Left ventricle myocardium superior (tissue), 1 donor: ENCODE measurements around the gene NEB. TPM values are rescaled to one million over a fixed set of nuclear protein-coding genes. Genes with fewer than 3 reads are reported as not detected.
A peak's percentile ranks its signal among the peaks of the same experiment; 100 is the strongest.
"Not testable (repeated sequence)": the region's sequence is repeated elsewhere in the genome, so short reads cannot be mapped to it uniquely, and the experiment has no call there.

Experiments used
- ATAC-seq: fragments of 200-7000 bp; cut with Tn5 transposase; one replicate; pipeline ENCODE4 v1.9.1; 2020; ENCODE audit warnings: mild to moderate bottlenecking, moderate library complexity
- DNase-seq: peaks from one replicate; pipeline ENCODE4 v3.0.0-alpha.2; 2020
- intact Hi-C: fragments of 100-400 bp; cut with micrococcal nuclease; formaldehyde crosslinking; loops from one replicate; pipeline ENCODE4 v1.11.0; 2022
- total RNA-seq: library from RNA; stranded (reverse); fragmentation: NEBNext Ultra II Directional; extraction: Animal tissue kit (Norgen Biotek cat#: 25700); gene quantifications from one replicate; pipeline ENCODE4 v1.2.1, GENCODE V29; 2021
- donor health status: DM: no; HTN: yes; CAD: no; lungs with severe emphysema.

NEB gene
- total RNA-seq, 1 donor from 2014 or later: 0.55 TPM

DNA sequence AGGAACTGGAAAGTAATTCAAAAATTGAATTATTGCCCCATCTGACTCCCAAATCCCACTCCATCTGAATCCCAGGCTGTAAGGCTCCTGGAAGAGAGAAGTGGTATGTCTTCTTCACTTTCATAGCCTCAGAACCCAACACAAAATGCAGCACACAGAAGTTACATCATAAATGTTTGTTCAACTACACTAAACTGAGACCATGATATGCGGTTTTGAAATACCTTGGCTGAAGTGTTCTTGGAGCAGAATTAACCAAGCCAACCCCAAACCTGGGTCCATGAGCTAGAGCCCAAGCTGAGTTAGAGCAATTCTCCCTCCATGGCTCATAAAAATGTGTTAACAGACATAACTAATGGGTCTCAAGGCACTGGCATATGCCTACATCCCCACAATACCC is 23.3 kb downstream of the NEB start:
- intact Hi-C loops: no loop called here
- DNase-seq: no peak
- no peak for ATAC-seq

- intact Hi-C loops: no loop called here
- DNase-seq (no peak), ATAC-seq (no peak)
Observed at GRCh38 chr2:151708788-151709187, 25.5 kb downstream of the NEB start.

DNA sequence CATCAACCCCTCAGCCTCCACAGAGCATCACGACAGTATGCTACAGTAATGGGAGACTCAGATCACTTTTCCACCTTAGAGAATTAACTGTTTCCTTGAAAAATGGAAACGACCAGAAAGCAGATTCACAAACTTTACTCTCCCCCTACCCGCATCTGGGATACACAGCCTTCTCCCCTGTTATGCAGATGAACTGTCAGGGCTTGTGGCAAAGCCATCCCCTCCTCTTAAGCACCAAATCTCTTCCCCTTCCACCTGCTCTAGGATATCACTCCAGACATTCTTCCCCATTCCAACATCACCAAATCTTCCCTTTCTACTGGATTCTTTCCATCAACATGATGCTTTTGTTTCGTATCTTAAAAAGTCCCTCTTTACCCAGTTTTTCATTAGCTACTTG is 26.4 kb downstream of the NEB start:
- intact Hi-C loops: no loop called here
- DNase-seq: no peak
- ATAC-seq: no peak

DNA sequence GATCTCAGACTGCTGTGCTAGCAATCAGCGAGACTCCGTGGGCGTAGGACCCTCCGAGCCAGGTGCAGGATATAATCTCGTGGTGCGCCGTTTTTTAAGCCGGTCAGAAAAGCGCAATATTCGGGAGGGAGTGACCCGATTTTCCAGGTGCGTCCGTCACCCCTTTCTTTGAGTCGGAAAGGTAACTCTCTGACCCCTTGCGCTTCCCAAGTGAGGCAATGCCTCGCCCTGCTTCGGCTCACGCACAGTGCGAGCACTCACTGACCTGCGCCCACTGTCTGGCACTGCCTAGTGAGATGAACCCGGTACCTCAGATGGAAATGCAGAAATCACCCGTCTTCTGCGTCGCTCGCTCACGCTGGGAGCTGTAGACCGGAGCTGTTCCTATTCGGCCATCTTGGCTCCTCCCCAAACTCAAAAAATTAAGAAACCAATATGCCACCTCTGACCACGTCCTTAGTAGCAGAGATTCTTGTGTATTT is 29.8 kb downstream of the NEB start:
- intact Hi-C loops, ATAC-seq, DNase-seq: not testable (repeated sequence)

DNA sequence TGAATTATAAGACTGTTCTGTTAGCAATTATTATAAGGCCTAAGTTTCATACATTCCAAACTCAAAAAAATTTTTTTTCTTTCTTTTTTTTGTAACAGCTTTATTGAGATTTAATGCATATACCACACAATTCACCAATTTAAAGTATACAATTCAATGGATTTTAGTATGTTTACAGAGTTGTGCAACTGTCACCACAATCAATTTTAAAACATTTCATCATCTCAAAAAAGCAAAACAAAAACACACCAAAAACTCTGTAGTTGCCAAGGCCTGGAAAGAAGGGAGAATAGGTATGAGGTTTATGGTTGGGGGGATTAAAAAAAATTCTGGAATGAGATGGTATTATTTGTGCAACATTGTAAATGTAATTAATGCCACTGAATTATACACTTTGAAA is 36.1 kb downstream of the NEB start:
- DNase-seq, ATAC-seq, intact Hi-C loops: not testable (repeated sequence)

DNA sequence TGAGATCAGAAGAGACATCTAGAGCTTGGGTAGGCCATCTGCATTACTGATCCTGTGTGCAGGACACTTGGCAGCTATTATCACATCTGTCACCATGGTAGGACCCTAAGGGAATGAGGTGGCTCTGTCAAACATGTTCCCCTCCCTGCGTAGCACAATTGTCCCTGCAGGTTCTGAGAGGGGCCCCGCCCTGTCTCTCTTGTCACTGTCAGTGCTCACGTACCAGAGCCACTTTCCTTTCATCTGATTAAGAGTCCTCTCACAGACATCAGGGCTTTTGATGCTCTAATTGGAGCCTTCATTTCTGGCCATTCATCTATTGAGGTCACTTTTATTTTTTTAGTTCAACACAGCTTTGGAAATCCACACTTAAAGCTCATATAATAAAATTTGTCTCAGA is 38.5 kb downstream of the NEB start:
- ATAC-seq: no peak
- no peak for DNase-seq
- intact Hi-C loops: no loop called here

DNA sequence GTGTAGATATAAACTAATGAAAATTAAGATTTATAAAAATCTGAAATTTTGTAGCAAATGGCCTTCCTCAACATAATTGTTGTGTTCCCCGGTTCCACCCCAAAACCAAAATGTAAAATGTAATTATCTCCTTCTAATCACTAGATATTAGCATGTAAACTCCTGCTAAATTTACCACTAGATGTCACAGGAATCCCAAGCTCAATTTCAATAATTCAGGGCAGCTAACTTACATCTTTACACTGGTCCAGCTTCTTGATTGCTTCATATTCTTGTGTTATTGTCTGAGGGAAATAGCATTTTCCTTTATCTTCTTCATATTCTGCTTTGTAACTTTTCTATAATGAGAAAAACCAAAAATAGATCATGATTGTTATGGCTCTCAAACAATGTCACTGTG is 42.6 kb downstream of the NEB start:
- no peak for ATAC-seq

DNA sequence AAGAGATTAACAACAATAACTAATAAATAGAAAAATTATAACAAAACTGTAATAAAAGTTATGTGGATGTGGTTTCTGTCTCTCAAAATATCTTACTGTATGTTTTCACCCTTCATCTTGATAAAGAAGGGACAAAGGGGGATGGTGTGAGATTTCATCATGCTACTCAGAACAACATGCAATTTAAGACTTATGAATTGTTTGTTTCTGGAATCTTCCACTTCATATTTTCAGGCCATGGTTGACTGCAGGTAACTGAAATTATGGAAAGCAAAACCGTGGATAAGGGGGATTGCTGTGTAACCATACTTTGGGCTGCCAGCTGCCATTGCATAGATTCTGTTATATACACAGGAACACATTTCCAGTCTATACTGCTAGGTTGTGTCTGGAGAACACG is 45.6 kb downstream of the NEB start:
- intact Hi-C loops: no loop called here
- no peak for ATAC-seq
- no peak for DNase-seq

More for the DNA sequence above, 42.6 kb downstream of the NEB start:
- no peak for DNase-seq
- intact Hi-C loops: no loop called here

GRCh38 chr2:151682459-151683003 is 51.7 kb downstream of the NEB start:
- no peak for ATAC-seq
- no peak for DNase-seq
- intact Hi-C loops: no loop called here

GRCh38 chr2:151681051-151681450 is 53.2 kb downstream of the NEB start:
- intact Hi-C loops: no loop called here
- DNase-seq: no peak
- no peak for ATAC-seq

GRCh38 chr2:151679994-151680393 is 54.3 kb downstream of the NEB start:
- intact Hi-C loops: no loop called here
- no peak for ATAC-seq
- no peak for DNase-seq

DNA sequence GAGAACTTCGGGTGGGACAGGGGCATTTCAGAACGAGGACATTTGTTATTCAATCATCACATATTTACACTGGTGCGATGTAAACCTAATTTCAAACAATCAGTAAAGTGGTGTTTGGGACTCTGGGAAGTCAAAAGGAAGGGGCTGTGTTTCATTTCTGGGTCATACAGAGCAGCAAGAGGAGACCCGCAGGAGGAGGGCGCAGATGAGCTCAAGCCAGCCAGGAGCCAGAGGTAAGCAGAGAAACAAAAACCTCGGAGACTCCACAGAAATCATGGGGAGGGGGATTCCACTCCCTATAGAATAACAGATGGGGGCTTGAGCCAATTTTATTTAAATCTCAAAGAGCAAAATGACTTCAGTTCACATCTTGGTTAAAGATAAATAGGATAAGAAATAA is 55.4 kb downstream of the NEB start:
- intact Hi-C loops: no loop called here
- ATAC-seq (no peak), DNase-seq (no peak)

DNA sequence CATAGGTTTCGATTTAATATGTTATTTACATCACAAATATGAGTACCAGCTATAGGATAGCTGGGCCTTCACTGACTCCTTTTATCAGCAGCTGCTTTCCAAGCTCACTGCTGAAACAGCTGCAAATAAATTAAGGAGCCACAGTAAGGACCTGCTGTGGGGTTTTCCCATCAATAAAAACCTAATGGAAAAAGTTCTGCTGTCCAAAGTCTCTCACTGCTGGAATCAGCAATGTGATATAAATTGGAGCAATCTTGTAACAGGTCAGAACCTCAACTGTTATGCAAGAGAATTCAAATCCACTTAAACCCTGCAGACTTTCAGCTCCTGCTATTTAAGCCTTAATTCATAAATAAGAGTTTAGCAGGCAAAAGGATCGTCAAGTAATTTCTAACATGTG is 61.3 kb downstream of the NEB start:
- no peak for ATAC-seq
- intact Hi-C loops: no loop called here
- DNase-seq: no peak

DNA sequence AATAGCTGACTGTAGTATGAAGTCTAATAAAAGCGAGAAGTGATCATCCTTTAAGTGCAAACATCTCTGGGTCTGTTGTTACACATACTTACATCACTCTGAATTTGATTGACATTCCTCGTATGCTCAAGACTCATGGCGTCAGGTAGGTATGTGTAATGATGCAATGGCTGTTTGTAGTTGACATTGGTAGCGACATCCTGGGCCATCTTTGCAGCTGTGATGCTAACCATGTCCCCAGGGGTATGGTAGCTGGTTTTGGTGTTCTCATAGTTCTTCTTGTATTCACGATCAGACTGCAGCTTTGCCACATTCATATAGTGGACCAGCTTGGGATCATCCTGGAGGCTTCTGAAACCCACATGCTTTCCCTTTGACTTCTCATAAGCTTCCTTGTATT is 62.0 kb downstream of the NEB start:
- DNase-seq: no peak
- intact Hi-C loops: no loop called here
- no peak for ATAC-seq

GRCh38 chr2:151670846-151671597 is 63.3 kb downstream of the NEB start:
- intact Hi-C loops: no loop called here
- no peak for DNase-seq
- peak; percentile 87 for ATAC-seq

DNA sequence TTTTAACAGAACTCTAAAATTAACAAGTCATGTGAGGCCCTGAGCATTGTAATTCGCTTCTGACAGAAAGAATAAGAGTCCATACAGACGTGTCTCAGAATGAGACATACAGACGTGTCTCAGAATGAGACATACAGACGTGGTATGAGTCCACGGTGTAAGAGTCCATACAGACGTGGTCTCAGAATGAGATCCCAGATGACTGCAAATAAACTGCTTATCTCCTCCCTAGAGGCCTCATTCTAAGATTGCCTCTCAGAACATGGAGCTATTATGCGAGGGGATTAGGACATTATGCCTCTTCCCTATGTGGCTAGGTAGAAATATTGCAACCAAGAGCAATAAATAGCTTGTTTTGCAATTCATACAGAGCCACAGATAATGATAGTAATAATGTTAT is 63.9 kb downstream of the NEB start:
- ATAC-seq: peak; percentile 60
- DNase-seq: no peak
- intact Hi-C loops: no loop called here

DNA sequence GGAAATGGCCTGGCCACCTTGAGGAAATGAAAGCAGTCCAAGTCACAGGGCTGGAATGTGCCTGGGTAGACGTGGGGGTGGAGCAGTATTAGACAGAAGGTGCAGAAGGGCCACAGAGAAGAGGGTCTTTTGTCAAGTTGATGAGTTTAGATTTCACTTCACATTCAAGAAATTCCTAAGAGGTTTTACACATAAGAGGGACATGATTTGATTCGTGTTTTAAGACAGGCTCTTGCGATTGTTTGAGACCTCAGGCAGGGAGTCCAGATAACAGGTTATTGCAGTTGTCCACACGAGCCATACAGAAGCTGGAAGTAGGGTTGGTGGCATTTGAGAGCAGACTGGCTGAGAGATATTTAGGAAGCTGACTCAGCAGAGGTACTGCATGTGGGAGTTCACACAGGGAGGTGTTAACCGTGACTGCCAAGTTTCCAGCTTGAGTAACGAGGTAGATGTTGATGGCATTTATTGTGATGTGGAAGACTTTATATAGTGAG is 64.6 kb downstream of the NEB start:
- ATAC-seq: peak; percentile 78
- intact Hi-C loops: no loop called here

GRCh38 chr2:151668737-151669136 is 65.5 kb downstream of the NEB start:
- no peak for ATAC-seq
- DNase-seq: no peak
- intact Hi-C loops: no loop called here

More for the DNA sequence above, 64.6 kb downstream of the NEB start:
- no peak for DNase-seq

- intact Hi-C loops: no loop called here
- ATAC-seq (no peak), DNase-seq (no peak)
Observed at GRCh38 chr2:151665959-151666358, 68.3 kb downstream of the NEB start.

DNA sequence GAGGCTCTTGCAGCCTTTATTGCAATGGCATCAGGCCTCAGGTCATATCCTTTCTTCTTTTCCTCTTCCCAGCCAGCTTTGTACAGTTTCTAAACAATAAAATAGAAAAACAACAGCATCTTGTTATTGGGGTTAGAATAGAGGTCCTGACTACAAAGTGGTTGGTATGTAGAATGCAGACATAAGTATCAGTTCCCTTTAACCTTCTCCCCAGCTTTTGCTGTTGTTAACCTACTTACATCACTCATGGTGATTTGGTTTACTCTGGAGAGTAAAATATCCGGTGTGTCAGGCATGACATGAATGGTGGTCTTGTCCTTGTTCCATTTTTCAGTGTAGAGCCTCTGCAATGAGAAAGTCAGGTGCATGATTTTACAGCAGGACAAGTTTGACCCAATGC is 69.8 kb downstream of the NEB start:
- intact Hi-C loops: no loop called here
- no peak for DNase-seq
- no peak for ATAC-seq

DNA sequence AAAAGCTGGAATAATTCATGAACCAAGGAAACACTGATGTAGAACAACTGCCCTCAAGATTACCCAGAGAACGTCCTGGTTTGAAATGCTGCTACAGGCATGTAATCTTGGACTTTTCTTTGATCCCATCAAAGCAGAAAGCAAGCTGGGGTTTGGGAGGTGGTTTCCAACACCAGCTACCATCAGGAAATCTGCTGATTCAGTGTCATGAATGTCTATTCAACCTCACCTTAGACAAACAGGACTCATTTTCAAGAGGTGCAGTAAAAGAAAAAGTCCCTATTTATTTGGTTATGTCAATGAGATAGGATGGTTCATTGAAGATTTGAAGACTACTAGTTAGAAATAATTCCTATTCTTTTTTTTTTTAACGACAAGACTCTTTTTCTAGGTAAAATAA is 72.7 kb downstream of the NEB start:
- DNase-seq (no peak), ATAC-seq (no peak)
- intact Hi-C loops: no loop called here
